ENCODE measurements around the gene RTN3.

DNA sequence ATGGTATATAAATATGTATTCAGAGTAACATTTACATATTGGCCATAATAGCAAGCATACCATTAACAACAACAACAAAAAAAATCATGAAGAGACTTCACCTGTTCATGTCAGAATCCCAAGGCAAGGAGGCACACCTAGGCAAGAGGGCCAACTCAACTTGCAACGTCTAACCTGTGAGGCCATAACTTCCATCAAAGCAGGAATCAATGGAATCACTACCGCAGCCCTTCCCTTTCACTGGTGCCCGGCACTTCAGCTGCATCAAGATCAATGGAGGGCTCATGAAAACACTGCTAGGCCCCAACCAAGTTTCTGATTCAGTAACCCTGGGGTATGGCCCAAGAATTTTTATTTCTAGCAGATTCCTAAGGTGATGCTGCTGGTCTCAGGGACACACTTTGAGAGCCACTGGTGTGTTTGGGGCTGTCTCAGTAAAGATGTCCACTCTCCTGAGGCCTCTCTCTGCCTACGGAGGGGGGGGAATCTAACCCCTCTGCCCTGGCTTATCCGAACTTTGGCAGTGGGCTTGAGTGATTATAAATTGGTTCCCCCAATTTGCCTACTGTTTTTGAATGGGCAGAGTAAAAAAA, 79.3 kb downstream of the RTN3 start:
- TF ChIP-seq EZH2phosphoT487 (IDR thresholded peaks at IDR 0.05; ENCODE audit: borderline replicate concordance, low read depth, low read length) = no peak
- TF ChIP-seq, protein P1, sequence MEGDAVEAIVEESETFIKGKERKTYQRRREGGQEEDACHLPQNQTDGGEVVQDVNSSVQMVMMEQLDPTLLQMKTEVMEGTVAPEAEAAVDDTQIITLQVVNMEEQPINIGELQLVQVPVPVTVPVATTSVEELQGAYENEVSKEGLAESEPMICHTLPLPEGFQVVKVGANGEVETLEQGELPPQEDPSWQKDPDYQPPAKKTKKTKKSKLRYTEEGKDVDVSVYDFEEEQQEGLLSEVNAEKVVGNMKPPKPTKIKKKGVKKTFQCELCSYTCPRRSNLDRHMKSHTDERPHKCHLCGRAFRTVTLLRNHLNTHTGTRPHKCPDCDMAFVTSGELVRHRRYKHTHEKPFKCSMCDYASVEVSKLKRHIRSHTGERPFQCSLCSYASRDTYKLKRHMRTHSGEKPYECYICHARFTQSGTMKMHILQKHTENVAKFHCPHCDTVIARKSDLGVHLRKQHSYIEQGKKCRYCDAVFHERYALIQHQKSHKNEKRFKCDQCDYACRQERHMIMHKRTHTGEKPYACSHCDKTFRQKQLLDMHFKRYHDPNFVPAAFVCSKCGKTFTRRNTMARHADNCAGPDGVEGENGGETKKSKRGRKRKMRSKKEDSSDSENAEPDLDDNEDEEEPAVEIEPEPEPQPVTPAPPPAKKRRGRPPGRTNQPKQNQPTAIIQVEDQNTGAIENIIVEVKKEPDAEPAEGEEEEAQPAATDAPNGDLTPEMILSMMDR (conservative IDR thresholded peaks at IDR 0.05; ENCODE audit: low read length) = no peak

All from OCI-LY7 (cell line).